ENCODE data around the gene MOGAT1. TPM values are rescaled to one million over a fixed set of nuclear protein-coding genes. Genes with fewer than 3 reads are reported as not detected.

Gene MOGAT1
- total RNA-seq, 1 experiment from 2014 or later, result not detected

DNA sequence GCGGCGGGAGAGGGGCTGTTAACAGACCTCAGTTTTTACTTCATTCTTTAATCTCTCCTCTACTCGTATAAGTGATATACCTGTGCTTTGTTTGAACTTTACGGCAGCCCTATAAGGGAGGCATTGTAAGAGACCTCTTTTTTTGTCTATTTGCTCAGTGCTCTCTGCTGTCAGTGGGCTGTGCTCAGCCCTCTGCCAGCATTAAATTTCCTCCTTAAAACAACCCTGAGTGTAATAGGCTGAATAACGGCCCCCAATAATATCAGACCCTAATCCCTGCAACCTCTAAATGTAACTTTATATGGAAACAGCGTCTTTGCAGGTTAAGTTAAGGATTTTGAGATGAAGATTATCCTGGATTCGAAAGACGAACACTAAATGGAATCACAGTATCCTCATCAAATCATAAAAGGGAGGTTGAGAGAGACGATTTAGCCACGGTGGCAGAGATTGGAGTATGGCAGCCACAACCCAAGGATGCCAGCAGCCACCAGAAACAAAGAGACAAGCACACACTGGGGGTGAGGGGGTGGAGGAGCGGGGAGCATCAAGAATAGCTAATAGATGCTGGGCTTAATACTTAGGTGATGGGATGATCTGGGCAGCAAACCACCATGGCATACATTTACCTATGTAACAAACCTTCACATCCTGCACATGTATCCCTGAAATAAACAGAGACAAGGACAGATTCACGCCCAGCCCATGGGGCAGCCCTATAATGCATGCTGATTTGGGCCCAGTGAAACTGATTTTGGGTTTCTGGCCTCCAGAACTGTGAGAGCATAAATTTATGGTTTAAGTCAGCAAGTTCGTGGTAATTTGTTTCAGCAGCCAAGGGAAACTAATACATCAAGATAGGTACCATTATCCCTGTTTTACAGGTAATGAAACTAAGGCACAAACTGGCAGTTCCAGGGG is 14.7 kb upstream of the MOGAT1 start:
- peak overlapping the region; percentile 97; the same call in 1 of the 2 replicates for H2AFZ ChIP-seq (ENCODE audit: low read length)
- peaks cover 34% of the 10 kb centered on the region for H3K4me1 ChIP-seq (ENCODE audit: low read length)
- DNase-seq, result peak; percentile 61
- H3K9ac ChIP-seq (ENCODE audit: low read length), result peak overlapping the region; percentile 98
- no peak overlapping the region; the same call in 1 of the 2 replicates for H3K27ac ChIP-seq (ENCODE audit: low read length)
- peaks cover 48% of the 10 kb centered on the region for H3K79me2 ChIP-seq (ENCODE audit: low read length)
- H3K9me2 ChIP-seq (replicated peaks; ENCODE audit: insufficient read depth, low read length), result no peaks in the 10 kb centered on the region
- no peaks in the 10 kb centered on the region for H3K9me3 ChIP-seq (ENCODE audit: low read length)
- peak overlapping the region; percentile 94 for H3K4me3 ChIP-seq (ENCODE audit: low read length)
- H3K4me2 ChIP-seq (ENCODE audit: low read depth, low read length, poor library complexity, severe bottlenecking), result peak overlapping the region; percentile 97
- no peaks in the 10 kb centered on the region for H3K27me3 ChIP-seq (ENCODE audit: low read length)
- peaks cover 9% of the 10 kb centered on the region; the same call in 1 of the 2 replicates for H4K20me1 ChIP-seq (ENCODE audit: insufficient read depth, low read depth, low read length)
- no peaks in the 10 kb centered on the region for H3K36me3 ChIP-seq (ENCODE audit: insufficient read depth, low read length)

DNA sequence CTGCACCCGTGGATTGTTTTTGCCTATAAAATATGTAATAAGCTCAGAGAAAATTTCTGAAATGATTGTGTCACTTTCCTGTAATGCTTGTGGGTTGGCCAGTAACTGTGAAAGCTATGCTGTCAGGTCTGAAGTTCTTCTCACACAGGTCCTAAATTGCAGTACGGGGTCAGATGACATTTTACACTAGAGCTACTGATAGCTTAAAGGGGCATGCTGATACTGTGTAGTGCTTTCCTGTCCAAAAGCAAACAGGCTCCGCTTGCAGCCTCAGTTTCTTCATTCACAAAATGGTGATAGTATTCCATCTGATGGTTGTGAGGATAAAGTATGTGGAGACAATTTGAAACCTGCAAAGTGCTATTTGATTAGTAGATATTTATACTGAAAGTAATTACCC is 8.0 kb upstream of the MOGAT1 start:
- Histone ChIP-seq H3K4me2 (ENCODE audit: low read depth, low read length, poor library complexity, severe bottlenecking) (no peak overlapping the region), H3K27me3 (ENCODE audit: low read length) (no peaks in the 10 kb centered on the region), H4K20me1 (ENCODE audit: insufficient read depth, low read depth, low read length) (no peaks in the 10 kb centered on the region), H3K4me3 (ENCODE audit: low read length) (no peak overlapping the region), H3K79me2 (ENCODE audit: low read length) (no peaks in the 10 kb centered on the region), H3K9ac (ENCODE audit: low read length) (no peak overlapping the region), H3K4me1 (ENCODE audit: low read length) (no peaks in the 10 kb centered on the region), H3K36me3 (ENCODE audit: insufficient read depth, low read length) (no peaks in the 10 kb centered on the region), H3K9me2 (replicated peaks; ENCODE audit: insufficient read depth, low read length) (no peaks in the 10 kb centered on the region), H3K9me3 (ENCODE audit: low read length) (no peaks in the 10 kb centered on the region), H3K27ac (ENCODE audit: low read length) (no peak overlapping the region), H2AFZ (ENCODE audit: low read length) (no peak overlapping the region)
- DNase-seq, result no peak

GRCh38 chr2:222668494-222669154 is 2.8 kb upstream of the MOGAT1 start:
- Histone ChIP-seq H3K4me3 (ENCODE audit: low read length) (no peak overlapping the region), H3K36me3 (ENCODE audit: insufficient read depth, low read length) (no peaks in the 10 kb centered on the region), H3K9me2 (replicated peaks; ENCODE audit: insufficient read depth, low read length) (no peaks in the 10 kb centered on the region), H3K4me1 (ENCODE audit: low read length) (no peaks in the 10 kb centered on the region), H2AFZ (ENCODE audit: low read length) (no peak overlapping the region), H3K27ac (ENCODE audit: low read length) (no peak overlapping the region), H4K20me1 (ENCODE audit: insufficient read depth, low read depth, low read length) (no peaks in the 10 kb centered on the region), H3K27me3 (ENCODE audit: low read length) (no peaks in the 10 kb centered on the region), H3K79me2 (ENCODE audit: low read length) (no peaks in the 10 kb centered on the region), H3K4me2 (ENCODE audit: low read depth, low read length, poor library complexity, severe bottlenecking) (no peak overlapping the region), H3K9me3 (ENCODE audit: low read length) (no peaks in the 10 kb centered on the region), H3K9ac (ENCODE audit: low read length) (no peak overlapping the region)
- no peak for DNase-seq

DNA sequence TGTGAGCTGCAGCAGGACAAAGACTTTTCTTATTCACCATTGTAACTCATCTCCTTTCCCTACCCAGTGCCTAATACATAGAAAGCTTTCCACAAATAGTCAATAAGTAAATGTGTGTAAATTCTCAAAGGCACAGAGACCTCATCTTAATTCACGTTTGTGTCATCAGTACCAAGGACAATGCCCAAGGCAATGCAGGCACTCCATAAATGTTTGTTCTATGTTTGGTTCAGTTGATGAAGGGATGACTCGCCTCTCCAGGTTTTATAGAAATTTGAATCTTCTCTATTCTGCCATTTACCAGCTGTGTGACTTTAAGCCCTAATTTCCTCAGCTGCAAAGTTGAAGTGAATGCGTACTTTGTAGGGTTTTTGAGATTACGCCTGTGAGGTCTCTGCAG is 2.1 kb upstream of the MOGAT1 start:
- Histone ChIP-seq H3K27me3 (ENCODE audit: low read length) (no peaks in the 10 kb centered on the region), H3K9me3 (ENCODE audit: low read length) (no peaks in the 10 kb centered on the region), H3K4me3 (ENCODE audit: low read length) (no peak overlapping the region), H3K4me1 (ENCODE audit: low read length) (no peaks in the 10 kb centered on the region), H3K79me2 (ENCODE audit: low read length) (no peaks in the 10 kb centered on the region), H3K4me2 (ENCODE audit: low read depth, low read length, poor library complexity, severe bottlenecking) (no peak overlapping the region), H3K9ac (ENCODE audit: low read length) (no peak overlapping the region), H3K36me3 (ENCODE audit: insufficient read depth, low read length) (no peaks in the 10 kb centered on the region), H2AFZ (ENCODE audit: low read length) (no peak overlapping the region), H4K20me1 (ENCODE audit: insufficient read depth, low read depth, low read length) (no peaks in the 10 kb centered on the region), H3K27ac (ENCODE audit: low read length) (no peak overlapping the region), H3K9me2 (replicated peaks; ENCODE audit: insufficient read depth, low read length) (no peaks in the 10 kb centered on the region)
- no peak for DNase-seq

GRCh38 chr2:222670191-222671038 is 1.0 kb upstream of the MOGAT1 start:
- Histone ChIP-seq H3K36me3 (ENCODE audit: insufficient read depth, low read length) (no peaks in the 10 kb centered on the region), H3K4me1 (ENCODE audit: low read length) (no peaks in the 10 kb centered on the region), H3K4me2 (ENCODE audit: low read depth, low read length, poor library complexity, severe bottlenecking) (no peak overlapping the region), H3K79me2 (ENCODE audit: low read length) (no peaks in the 10 kb centered on the region), H2AFZ (ENCODE audit: low read length) (no peak overlapping the region), H4K20me1 (ENCODE audit: insufficient read depth, low read depth, low read length) (no peaks in the 10 kb centered on the region), H3K9ac (ENCODE audit: low read length) (no peak overlapping the region), H3K4me3 (ENCODE audit: low read length) (no peak overlapping the region), H3K9me3 (ENCODE audit: low read length) (no peaks in the 10 kb centered on the region), H3K27me3 (ENCODE audit: low read length) (no peaks in the 10 kb centered on the region), H3K27ac (ENCODE audit: low read length) (no peak overlapping the region), H3K9me2 (replicated peaks; ENCODE audit: insufficient read depth, low read length) (no peaks in the 10 kb centered on the region)
- DNase-seq, result no peak

DNA sequence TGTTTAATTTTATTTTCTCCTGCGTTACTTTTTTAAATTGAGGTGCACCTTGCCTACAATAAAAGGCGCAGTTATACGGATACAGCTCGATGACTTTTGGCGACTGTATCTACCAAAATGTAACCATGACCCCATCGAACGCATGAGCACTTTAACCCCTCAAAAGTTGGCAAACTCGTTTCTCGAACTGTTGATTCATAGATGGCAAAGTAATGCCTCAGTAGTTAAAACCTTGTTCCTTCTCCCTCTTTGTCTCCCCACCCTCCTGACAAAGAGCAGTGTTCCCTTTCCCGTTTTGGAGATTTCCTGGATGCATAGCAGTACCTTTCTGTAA is 577 bp downstream of the MOGAT1 start:
- H3K4me2 ChIP-seq (ENCODE audit: low read depth, low read length, poor library complexity, severe bottlenecking), result no peak overlapping the region
- no peaks in the 10 kb centered on the region for H3K27me3 ChIP-seq (ENCODE audit: low read length)
- H3K79me2 ChIP-seq (ENCODE audit: low read length), result no peaks in the 10 kb centered on the region
- H3K4me1 ChIP-seq (ENCODE audit: low read length), result no peaks in the 10 kb centered on the region
- H3K27ac ChIP-seq (ENCODE audit: low read length), result no peak overlapping the region
- H4K20me1 ChIP-seq (ENCODE audit: insufficient read depth, low read depth, low read length), result no peaks in the 10 kb centered on the region
- DNase-seq, result no peak
- H3K9me3 ChIP-seq (ENCODE audit: low read length), result no peaks in the 10 kb centered on the region
- H3K36me3 ChIP-seq (ENCODE audit: insufficient read depth, low read length), result no peaks in the 10 kb centered on the region
- no peaks in the 10 kb centered on the region for H3K9me2 ChIP-seq (replicated peaks; ENCODE audit: insufficient read depth, low read length)
- H3K4me3 ChIP-seq (ENCODE audit: low read length), result no peak overlapping the region
- H2AFZ ChIP-seq (ENCODE audit: low read length), result no peak overlapping the region
- no peak overlapping the region for H3K9ac ChIP-seq (ENCODE audit: low read length)

- Histone ChIP-seq H2AFZ (ENCODE audit: low read length) (no peak overlapping the region), H3K4me1 (ENCODE audit: low read length) (peaks cover 6% of the 10 kb centered on the region), H3K27me3 (ENCODE audit: low read length) (no peaks in the 10 kb centered on the region), H3K4me2 (ENCODE audit: low read depth, low read length, poor library complexity, severe bottlenecking) (no peak overlapping the region), H3K9me3 (ENCODE audit: low read length) (no peaks in the 10 kb centered on the region), H3K27ac (ENCODE audit: low read length) (no peak overlapping the region), H3K4me3 (ENCODE audit: low read length) (no peak overlapping the region), H3K79me2 (ENCODE audit: low read length) (no peaks in the 10 kb centered on the region), H3K9ac (ENCODE audit: low read length) (no peak overlapping the region), H3K9me2 (replicated peaks; ENCODE audit: insufficient read depth, low read length) (no peaks in the 10 kb centered on the region), H4K20me1 (ENCODE audit: insufficient read depth, low read depth, low read length) (no peaks in the 10 kb centered on the region), H3K36me3 (ENCODE audit: insufficient read depth, low read length) (no peaks in the 10 kb centered on the region)
- no peak for DNase-seq
These were observed 1.8 kb downstream of the MOGAT1 start for GRCh38 chr2:222673273-222673672.

DNA sequence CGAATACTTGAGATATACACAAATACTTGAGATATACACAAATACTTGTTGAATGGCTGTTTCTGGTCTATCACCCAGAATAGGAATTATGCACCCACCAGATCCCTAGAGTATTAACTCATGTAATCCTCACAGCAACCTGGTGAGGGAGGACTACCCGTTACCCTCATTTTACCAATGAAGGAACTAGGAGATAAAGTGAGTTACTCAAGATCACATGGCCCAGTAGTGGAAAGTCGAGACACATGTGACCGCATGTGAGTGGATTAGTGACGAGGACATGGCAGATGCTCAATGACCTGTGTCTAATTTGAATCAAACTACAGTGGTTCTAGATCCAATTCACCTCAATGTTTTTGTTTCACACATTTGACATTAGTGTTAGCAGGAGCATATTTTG is 2.4 kb downstream of the MOGAT1 start:
- Histone ChIP-seq H3K4me1 (ENCODE audit: low read length) (peaks cover 8% of the 10 kb centered on the region), H3K9ac (ENCODE audit: low read length) (no peak overlapping the region), H3K27me3 (ENCODE audit: low read length) (no peaks in the 10 kb centered on the region), H3K4me3 (ENCODE audit: low read length) (no peak overlapping the region), H3K4me2 (ENCODE audit: low read depth, low read length, poor library complexity, severe bottlenecking) (no peak overlapping the region), H3K36me3 (ENCODE audit: insufficient read depth, low read length) (no peaks in the 10 kb centered on the region), H3K9me2 (replicated peaks; ENCODE audit: insufficient read depth, low read length) (no peaks in the 10 kb centered on the region), H3K27ac (ENCODE audit: low read length) (no peak overlapping the region), H4K20me1 (ENCODE audit: insufficient read depth, low read depth, low read length) (no peaks in the 10 kb centered on the region), H3K9me3 (ENCODE audit: low read length) (no peaks in the 10 kb centered on the region), H3K79me2 (ENCODE audit: low read length) (no peaks in the 10 kb centered on the region), H2AFZ (ENCODE audit: low read length) (no peak overlapping the region)
- peak; percentile 51 for DNase-seq

All from Karpas-422 (cell line).